Measurements from ENCODE around the gene MAPK10.
A peak's percentile ranks its signal among the peaks of the same experiment; 100 is the strongest.
"Not testable (repeated sequence)": the region's sequence is repeated elsewhere in the genome, so short reads cannot be mapped to it uniquely, and the experiment has no call there.

The MAPK10 gene

DNA sequence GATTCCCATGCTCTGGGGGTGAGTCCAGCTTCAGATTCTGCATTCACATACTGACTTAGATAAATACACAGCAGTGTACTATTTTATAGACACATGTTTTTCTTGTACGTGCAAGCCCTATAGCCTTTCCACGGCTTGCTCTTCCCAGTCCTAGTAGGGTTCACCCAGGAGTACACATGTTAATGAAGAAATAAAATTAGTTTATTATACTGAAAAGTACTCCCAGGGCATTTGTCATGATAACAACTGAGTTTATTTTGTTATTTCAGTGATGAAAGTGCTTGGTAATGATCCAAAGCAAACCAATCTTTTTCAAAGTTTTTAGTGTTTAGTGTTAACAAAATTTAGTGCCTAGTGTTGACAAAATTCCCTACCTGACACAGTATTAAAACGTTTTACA is 21.3 kb downstream of the MAPK10 start:
- DNase-seq, result no peak

- no peak for DNase-seq
These were observed 25.7 kb downstream of the MAPK10 start for GRCh38 chr4:86334020-86334750.

DNA sequence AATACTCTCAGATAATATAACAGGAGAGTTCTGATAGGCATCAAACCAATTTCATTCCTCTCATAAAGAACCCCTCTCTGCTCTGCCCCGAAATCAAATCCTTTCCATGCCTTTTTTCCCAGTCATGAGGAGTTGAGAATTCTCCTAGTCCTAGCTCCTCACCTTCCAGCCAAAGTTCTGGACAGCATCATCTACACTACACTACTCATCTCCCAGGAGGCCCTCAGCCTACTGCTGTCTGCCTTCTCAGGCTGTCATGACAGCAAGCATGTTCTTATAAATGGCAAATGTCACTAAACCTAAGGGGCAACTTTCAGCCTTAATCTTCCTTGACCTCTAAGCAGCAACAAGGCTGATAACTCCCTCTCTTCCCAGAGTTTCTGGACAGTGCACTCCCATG is 26.6 kb downstream of the MAPK10 start:
- DNase-seq, result no peak

GRCh38 chr4:86330961-86331742 is 28.7 kb downstream of the MAPK10 start:
- no peak for DNase-seq

DNA sequence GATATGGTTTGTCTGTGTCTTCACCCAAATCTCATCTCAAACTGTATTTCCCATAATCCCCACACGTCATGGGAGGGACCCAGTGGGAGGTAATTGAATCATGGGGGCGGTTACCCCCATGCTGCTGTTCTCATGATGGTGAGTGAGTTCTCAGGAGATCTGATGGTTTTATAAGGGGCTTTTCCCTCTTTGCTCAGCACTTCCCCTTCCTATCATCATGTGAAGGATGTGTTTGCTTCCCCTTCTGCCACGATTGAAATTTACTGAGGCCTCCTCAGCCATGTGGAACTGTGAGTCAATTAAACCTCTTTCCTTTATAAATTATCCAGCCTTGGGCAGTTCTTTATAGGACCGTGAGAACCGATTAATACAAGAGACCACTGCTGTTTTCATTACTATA is 29.4 kb downstream of the MAPK10 start:
- not testable (repeated sequence) for DNase-seq

GRCh38 chr4:86329431-86329830 is 30.4 kb downstream of the MAPK10 start:
- DNase-seq, result no peak

- no peak for DNase-seq
These were observed 33.5 kb downstream of the MAPK10 start for GRCh38 chr4:86326400-86326799.

DNA sequence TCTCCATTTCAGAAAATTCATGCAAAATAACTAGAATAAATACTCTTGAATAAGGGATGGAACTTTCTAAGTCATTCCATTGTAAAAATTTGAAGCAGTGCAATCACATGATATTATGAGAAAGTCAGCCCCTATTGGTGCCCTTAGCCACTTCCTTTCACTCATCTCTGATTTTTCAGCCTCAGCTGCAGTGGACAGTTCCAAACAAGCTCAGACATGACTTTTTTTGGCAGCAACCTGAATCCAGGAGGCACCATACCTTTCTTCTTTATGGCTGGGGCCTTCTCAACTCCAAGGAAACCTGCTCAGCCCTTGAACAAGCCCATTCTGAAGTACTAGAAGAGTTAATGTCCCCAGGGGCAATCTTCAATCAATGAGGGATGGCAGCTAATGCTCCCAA is 40.5 kb downstream of the MAPK10 start:
- no peak for DNase-seq

DNA sequence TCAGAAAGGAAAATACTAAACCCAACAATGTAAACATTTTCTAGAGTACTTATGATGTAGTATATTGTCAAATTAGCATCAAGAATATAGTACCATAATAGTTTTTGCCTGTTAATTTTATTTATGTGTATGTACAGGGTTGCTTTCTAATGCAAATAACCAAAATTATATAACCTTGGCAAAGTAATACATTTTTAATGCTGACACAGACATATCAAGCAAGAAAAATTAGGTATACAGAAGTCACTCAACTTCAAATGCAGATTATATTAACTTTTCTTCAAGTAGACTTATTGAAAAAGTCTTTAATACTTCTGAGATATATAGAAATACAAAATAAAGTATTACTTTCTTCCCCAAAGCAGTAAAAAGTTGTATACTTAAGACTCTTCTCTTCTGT is 44.3 kb downstream of the MAPK10 start:
- DNase-seq, result no peak

GRCh38 chr4:86313656-86314055 is 46.2 kb downstream of the MAPK10 start:
- no peak for DNase-seq

DNA sequence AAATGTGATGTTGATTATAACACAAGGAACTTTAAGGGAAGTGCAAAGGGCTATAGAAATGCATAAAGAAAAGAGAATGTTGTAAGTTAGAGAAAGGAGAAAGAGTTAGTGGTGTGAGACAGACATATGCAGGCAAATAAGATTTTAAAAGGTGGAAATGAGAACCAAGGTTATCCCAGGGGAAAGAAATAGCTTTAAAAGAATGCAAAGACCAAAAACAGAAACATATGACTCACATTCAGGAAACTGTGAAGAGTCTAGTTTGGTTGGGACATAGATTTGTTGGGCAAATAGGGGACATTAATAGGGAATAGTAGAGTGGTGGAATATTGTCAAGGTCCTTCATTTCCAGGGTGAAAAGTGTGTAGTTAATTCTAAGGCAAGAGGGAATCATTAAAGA is 52.4 kb downstream of the MAPK10 start:
- no peak for DNase-seq

DNA sequence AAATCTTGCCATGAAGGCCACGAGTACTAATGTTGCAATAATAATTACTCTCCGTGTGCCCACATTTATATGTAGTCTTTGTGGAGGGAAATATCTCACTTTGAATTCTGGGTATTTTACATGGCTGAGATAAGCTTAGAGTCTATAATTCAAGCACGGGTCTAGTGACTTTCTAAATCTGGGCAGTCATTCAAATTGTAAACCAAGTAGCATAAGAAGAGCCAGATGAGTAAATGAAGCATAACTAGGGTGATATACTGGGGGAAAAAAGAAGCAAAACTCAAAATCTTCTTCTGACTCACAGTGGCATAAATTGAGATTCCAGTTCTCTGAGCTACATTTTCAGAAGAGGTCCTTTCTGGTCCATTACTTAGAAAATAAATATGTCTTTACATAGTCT is 53.0 kb downstream of the MAPK10 start:
- no peak for DNase-seq

DNA sequence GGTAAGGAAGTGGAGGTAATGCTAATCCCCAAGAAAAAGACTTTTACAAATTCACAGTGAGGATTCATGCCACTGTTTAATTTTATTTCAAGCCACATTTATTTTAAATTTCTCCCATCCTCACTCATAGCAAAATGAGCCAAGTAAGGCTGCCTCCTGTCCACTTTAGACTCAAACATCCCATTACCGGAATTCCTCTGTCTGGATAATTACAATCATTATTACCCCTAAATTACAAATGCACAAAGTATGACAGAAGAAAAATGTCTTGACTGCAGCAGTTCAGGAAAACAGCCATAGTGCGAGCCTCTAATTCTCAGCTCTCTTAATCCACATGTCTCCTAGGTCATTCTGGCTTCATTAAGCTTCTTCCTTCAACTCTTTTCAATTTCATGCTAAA is 57.0 kb downstream of the MAPK10 start:
- no peak for DNase-seq

DNA sequence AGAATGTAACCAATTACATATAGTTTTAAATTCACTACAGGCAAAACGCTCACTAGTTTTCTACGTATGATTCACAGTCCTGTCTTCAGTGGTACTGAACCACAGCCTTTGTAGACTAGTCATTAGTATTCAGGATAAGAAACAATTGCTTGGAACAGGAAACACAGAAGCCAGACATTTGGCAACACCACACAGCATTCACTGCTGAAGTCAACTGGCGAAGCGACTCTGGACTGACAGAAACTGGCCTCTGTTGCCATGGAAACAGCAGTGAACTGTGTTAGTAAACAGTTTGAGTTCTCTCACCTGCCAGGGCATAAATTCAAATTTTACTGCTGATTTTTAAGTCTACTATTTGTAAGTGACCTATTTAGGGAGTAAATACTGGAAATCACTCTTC is 57.6 kb downstream of the MAPK10 start:
- DNase-seq, result peak; percentile 43

DNA sequence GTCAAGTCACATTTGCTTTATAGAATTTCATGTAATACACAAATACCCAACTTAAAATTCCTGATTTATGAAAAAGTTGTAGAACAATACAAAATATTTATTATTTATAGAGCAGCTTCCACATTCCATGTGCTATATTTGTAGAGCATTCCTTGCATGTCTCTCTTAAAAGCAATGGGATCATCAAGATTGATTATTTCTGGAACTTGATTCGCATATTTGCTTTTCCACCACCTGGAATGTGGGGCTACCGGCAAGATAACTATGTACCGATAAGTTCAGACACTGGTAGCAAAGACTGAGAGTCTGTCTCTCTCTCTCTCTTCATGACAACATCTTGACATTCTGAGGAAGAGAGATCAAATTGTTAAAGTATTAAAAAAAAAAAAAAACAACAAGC is 59.3 kb downstream of the MAPK10 start:
- DNase-seq, result no peak

GRCh38 chr4:86296865-86297264 is 63.0 kb downstream of the MAPK10 start:
- DNase-seq, result no peak

DNA sequence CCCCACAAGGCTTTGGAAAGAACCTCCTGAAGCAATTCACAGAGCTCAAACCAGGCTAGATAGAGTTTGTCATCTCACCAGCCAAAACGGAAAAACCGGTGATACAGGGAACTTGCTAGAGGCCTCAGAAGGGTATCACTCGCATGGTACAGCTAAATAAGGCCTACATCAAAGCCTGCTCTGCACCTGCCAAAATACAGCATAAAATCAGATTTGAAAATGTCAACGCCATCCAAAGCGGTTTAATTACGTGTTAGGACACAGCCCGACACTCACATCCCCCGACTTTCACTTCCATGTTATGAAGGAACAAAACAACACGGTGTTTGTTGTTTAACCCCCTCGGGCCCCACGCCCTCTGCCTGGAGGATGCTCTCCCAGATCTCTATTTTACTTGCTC is 65.0 kb downstream of the MAPK10 start:
- DNase-seq, result no peak

- no peak for DNase-seq
These were observed 68.7 kb downstream of the MAPK10 start for GRCh38 chr4:86291180-86291579.

- DNase-seq, result no peak
These were observed 73.1 kb downstream of the MAPK10 start for GRCh38 chr4:86286726-86287125.

DNA sequence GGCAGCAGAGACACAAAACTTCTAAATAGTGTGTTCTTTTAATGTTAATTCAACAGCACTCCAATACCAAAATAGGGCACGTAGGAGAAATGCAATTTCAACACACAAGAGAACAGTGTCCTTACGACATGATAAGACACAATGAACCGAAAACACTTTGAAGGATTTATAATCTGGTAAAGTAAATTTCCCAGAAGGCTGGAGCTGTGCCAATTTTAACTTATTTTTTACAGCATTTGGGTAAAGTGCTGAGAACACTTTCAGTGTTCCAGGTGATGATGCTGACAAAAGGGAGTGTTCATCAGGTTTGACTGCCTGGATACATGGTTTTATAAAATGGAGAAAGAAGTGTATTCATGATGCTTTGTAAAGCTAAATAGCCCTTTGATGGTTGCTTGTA is 76.5 kb downstream of the MAPK10 start:
- no peak for DNase-seq

GRCh38 chr4:86280246-86280645 is 79.6 kb downstream of the MAPK10 start:
- peak; percentile 48 for DNase-seq

DNA sequence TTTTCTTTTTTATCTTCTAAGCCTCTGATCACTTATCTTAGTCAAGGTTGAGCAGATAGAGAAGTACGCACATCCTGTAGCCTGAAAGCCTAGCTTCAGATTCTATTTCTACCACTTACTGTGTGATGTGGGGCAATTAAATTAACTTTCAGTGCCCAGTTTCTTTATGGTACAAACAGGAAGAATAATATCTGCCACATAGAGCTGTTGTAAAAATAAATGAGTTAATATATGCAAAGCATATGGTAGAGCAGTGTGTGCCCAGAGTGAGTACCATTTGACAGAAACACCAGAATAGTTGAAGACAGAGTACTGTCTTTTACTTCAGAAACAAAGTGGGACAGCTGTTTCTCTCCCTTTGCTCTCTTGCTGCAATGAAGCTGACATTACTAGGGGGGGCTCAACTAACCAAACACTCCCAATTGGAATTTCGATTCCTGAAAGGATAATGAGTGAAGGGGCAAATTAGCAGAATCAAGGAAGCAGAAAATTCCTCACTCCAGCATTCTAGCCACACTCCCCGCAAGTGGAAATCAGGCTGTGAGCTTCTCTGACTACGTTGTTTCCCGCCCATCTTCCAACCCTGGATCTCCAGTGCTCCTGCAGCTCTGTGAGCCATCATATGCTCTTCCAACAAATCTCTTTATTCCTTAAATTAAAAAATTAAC is 80.4 kb downstream of the MAPK10 start:
- peak; percentile 18 for DNase-seq

DNA sequence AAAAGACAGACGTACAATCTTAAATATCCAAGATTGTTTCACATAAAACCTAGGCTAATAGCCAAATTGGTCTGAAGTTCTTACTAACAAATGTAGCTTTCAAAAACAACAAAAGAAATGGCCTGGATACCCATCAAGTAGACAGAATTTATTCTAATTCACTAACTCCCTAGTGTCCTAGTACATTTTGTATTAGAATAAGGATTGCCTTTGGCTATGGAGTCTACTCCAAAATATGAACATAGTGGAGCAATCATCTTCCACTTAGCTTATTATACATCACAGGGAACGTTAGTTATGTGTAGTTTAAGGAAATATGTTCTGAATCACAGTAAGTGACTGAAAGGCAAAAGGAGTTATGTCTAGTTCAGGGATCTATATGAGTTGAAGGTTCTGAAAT is 81.7 kb downstream of the MAPK10 start:
- DNase-seq, result no peak

DNA sequence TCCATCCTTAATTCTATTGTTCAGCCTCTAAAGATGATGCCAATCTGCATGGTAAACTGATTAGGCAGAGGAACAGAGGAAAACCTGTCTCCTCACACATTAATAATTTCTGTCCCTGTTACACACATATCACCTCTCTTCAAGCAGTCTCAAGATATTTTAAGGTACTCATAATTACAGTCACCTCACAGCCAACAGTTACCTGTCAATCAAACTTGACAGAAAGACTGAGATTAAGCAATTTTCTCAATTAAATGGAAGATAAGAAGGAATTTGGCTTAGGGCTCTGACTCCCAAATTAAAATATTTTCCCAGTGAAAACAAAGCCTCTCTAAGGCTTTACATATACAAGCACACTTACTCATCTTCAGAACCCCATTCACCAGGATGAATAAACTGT is 85.2 kb downstream of the MAPK10 start:
- no peak for DNase-seq
